Mesenteric fat pad (tissue), 1 donor: Measurements from ENCODE around the gene GNL1. TPM values are rescaled to one million over a fixed set of nuclear protein-coding genes. Genes with fewer than 3 reads are reported as not detected.
"Not testable (repeated sequence)": the region's sequence is repeated elsewhere in the genome, so short reads cannot be mapped to it uniquely, and the experiment has no call there.

Source experiments
- DNase-seq: peaks from one replicate; pipeline ENCODE4 v3.0.0-alpha.2; 2020; ENCODE audit warnings: low spot score
- microRNA-seq: library from miRNA; unstranded; fragments of <30 nt; microRNA quantifications from one replicate; pipeline ENCODE4 v1.2.0, GENCODE V29; 2020; ENCODE audit warnings: borderline number of aligned reads
- total RNA-seq: library from RNA; stranded (reverse); fragmentation: NEBNext Ultra II Directional; extraction: Animal tissue kit (Norgen Biotek cat#: 25700); gene quantifications from one replicate; pipeline ENCODE4 v1.2.1, GENCODE V29; 2021
- donor health status: DM: yes; HTN: yes; CAD: no.

GNL1 gene
- total RNA-seq, 1 donor from 2014 or later: 65.8 TPM

GRCh38 chr6:30500421-30501355 lies 55.6 kb downstream of the GNL1 start:
- DNase-seq: no peak

GRCh38 chr6:30498705-30499104 lies 57.6 kb downstream of the GNL1 start:
- not testable (repeated sequence) for DNase-seq

GRCh38 chr6:30497714-30498113 lies 58.6 kb downstream of the GNL1 start:
- no peak for DNase-seq

- DNase-seq: not testable (repeated sequence)
Observed at GRCh38 chr6:30497261-30497599, 59.1 kb downstream of the GNL1 start.

- DNase-seq: peak; percentile 14
Observed at GRCh38 chr6:30495993-30496392, 60.3 kb downstream of the GNL1 start.

- not testable (repeated sequence) for DNase-seq
Observed at GRCh38 chr6:30495060-30495459, 61.2 kb downstream of the GNL1 start.

GRCh38 chr6:30494291-30494861 lies 61.9 kb downstream of the GNL1 start:
- peak; percentile 51 for DNase-seq

GRCh38 chr6:30493643-30494250 lies 62.5 kb downstream of the GNL1 start:
- DNase-seq: peak; percentile 14

GRCh38 chr6:30491991-30492952 lies 64.0 kb downstream of the GNL1 start:
- peak; percentile 6 for DNase-seq

Small RNA genes within 50 kb of the gene (microRNA-seq; reads per million reads assigned to microRNA genes)
- gene MIR877: 29.8 reads per million, percentile 28 among the genes with 10 or more reads in this experiment

Other genes starting within 250 kb of the GNL1 start
- 10.4 TPM for gene TRIM39, start 229.6 kb downstream of the GNL1 start, total RNA-seq
- gene RPP21, start 211.3 kb downstream of the GNL1 start, total RNA-seq: 22.8 TPM
- gene HLA-E, start 67.0 kb downstream of the GNL1 start, total RNA-seq: 450 TPM
- 9.2 TPM for gene PRR3, start 806 bp upstream of the GNL1 start, total RNA-seq
- gene ABCF1, start 15.0 kb upstream of the GNL1 start, total RNA-seq: 59.2 TPM
- gene PPP1R10, start 60.8 kb upstream of the GNL1 start, total RNA-seq: 49.1 TPM
- gene MRPS18B, start 61.4 kb upstream of the GNL1 start, total RNA-seq: 44.4 TPM
- 8.4 TPM for gene ATAT1, start 70.4 kb upstream of the GNL1 start, total RNA-seq
- 12.4 TPM for gene C6orf136, start 90.6 kb upstream of the GNL1 start, total RNA-seq
- gene DHX16, start 116.5 kb upstream of the GNL1 start, total RNA-seq: 27.2 TPM
- 87.0 TPM for gene PPP1R18, start 130.2 kb upstream of the GNL1 start, total RNA-seq
- 7.3 TPM for gene NRM, start 134.5 kb upstream of the GNL1 start, total RNA-seq
- 19.8 TPM for gene MDC1, start 160.8 kb upstream of the GNL1 start, total RNA-seq
- gene TUBB, start 163.9 kb upstream of the GNL1 start, total RNA-seq: 452 TPM
- gene FLOT1, start 186.2 kb upstream of the GNL1 start, total RNA-seq: 190 TPM
- 146 TPM for gene IER3, start 188.1 kb upstream of the GNL1 start, total RNA-seq